Measurements from ENCODE around the gene DRD2. TPM values are rescaled to one million over a fixed set of nuclear protein-coding genes. Genes with fewer than 3 reads are reported as not detected.

Gene DRD2
- total and polyA plus RNA-seq, 2 of the 13 experiments (the other 11 are each of a cell fraction or from before 2014, with no cell fraction given), result not detected

- no peak for TF ChIP-seq HMGXB3 (CRISPR knock-in tag; IDR thresholded peaks at IDR 0.05; ENCODE audit: borderline replicate concordance)
- TF ChIP-seq PITX1 (CRISPR knock-in tag; IDR thresholded peaks at IDR 0.05), result no peak
- TF ChIP-seq ZNF460 (CRISPR knock-in tag; IDR thresholded peaks at IDR 0.05; ENCODE audit: borderline replicate concordance), result no peak
- no peak for TF ChIP-seq ZNF775 (CRISPR knock-in tag; IDR thresholded peaks at IDR 0.05; ENCODE audit: borderline replicate concordance)
- no peak for TF ChIP-seq CREM (IDR thresholded peaks at IDR 0.05)
- no peak for TF ChIP-seq CREM (CRISPR knock-in tag; IDR thresholded peaks at IDR 0.05)
- no peak for TF ChIP-seq ZNF629 (CRISPR knock-in tag; conservative IDR thresholded peaks at IDR 0.05)
Observed at GRCh38 chr11:113449743-113450142, 25.5 kb downstream of the DRD2 start (continued).

- no peaks in the 10 kb centered on the region for H3K4me1 ChIP-seq (ENCODE audit: insufficient read depth, low read length)
- H3K79me2 ChIP-seq (ENCODE audit: insufficient read depth, low read length), result no peaks in the 10 kb centered on the region
- intact Hi-C loops (cut with micrococcal nuclease; ENCODE audit: unreplicated experiment) (no loop called here), in situ Hi-C loops (cut with HindIII; ENCODE audit: extremely low pct_ligation_motif_present, low pct_unique_long_range_greater_than_20kb) (no loop called here)
- H3K36me3 ChIP-seq (replicated peaks in 1 of 2; ENCODE audit: control insufficient read depth in 1 of 2, insufficient read depth in 2 of 2, low read length in 2 of 2), result no peaks in the 10 kb centered on the region
- CTCF ChIA-PET (ENCODE audit: low intra/inter-chr PET ratio, low total read pairs), result no interaction called here
- H3K4me3 ChIP-seq (replicated peaks in 1 of 3; ENCODE audit: insufficient read depth in 1 of 3, low read depth in 2 of 3, low read length in 3 of 3), result no peak overlapping the region
- TF ChIP-seq FOXK1 (CRISPR knock-in tag; IDR thresholded peaks at IDR 0.05; ENCODE audit: borderline replicate concordance, low read depth) (no peak), MAX (IDR thresholded peaks at IDR 0.05) (no peak), ZNF503 (CRISPR knock-in tag; IDR thresholded peaks at IDR 0.05) (no peak), TFE3 (CRISPR knock-in tag; IDR thresholded peaks at IDR 0.05) (no peak), RFX3 (CRISPR knock-in tag; IDR thresholded peaks at IDR 0.05) (no peak)
- no peak overlapping the region for H3K27ac ChIP-seq (ENCODE audit: extremely low read length, insufficient read depth, low read length)
- FAIRE-seq (no peak), DNase-seq (ENCODE audit: low spot score) (no peak), ATAC-seq (no peak)
- H3K9me3 ChIP-seq (ENCODE audit: low read length), result no peaks in the 10 kb centered on the region
- no peak overlapping the region for H3K4me2 ChIP-seq (ENCODE audit: low read depth, low read length)
- WGBS (ENCODE audit: low lambda C conversion rate), result 0% methylated on average over 1 of the region's 5 CpGs
- H3K9ac ChIP-seq (ENCODE audit: insufficient read depth, low read depth, low read length), result no peak overlapping the region
- BruUV-seq (replicated peaks), result no TSS peak
- POLR2A ChIA-PET, result no interaction called here
- H4K20me1 ChIP-seq (ENCODE audit: insufficient read depth, low read length), result no peaks in the 10 kb centered on the region
- peaks cover 3 to 32% of the 10 kb centered on the region in 2 experiments; a peak in 4 of 5 replicates for H3K27me3 ChIP-seq (ENCODE audit: control insufficient read depth in 1 of 2, insufficient read depth in 2 of 2, low read length in 2 of 2)
- H2AFZ ChIP-seq (ENCODE audit: low read length), result no peak overlapping the region
Observed at GRCh38 chr11:113448316-113448677, 26.9 kb downstream of the DRD2 start.
